Measurements from ENCODE around the gene GP1BA.
A peak's percentile ranks its signal among the peaks of the same experiment; 100 is the strongest.

Gene GP1BA

DNA sequence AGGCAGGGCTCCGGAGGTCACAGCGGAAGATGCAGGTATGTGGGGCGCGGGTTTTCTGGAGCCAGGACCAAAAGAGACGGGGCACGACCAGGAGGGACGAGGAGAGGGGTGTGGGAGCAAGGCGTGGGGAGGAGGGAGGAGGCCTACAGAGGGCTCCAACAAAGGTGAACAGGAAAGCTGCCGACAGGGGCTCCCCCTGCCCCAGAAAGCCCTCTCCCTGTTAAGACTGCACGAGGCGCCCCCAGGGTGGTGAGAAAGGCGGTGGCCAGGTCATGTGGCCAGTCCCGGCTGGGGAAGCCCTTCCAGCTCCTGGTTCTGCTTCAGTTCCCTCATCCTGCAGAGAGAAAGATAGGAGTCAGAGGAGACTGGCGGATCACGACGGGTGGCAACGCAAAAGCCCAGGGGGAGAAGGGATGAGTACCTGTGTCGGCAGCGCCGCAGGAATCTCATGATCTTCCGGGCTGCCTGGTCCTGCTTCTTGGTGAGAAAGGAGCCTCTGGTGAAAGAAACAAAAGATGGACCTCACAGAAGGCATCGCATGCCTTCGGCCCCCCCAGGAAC lies 36.5 kb downstream of the GP1BA start:
- peak overlapping the region; percentile 76 for H3K4me3 ChIP-seq (ENCODE audit: low read depth, low read length)
- in situ Hi-C loops (cut with HindIII; ENCODE audit: low sequenced_read_pairs), result no loop called here
- no peak for DNase-seq (ENCODE audit: low read depth)
- TF ChIP-seq, protein P1, sequence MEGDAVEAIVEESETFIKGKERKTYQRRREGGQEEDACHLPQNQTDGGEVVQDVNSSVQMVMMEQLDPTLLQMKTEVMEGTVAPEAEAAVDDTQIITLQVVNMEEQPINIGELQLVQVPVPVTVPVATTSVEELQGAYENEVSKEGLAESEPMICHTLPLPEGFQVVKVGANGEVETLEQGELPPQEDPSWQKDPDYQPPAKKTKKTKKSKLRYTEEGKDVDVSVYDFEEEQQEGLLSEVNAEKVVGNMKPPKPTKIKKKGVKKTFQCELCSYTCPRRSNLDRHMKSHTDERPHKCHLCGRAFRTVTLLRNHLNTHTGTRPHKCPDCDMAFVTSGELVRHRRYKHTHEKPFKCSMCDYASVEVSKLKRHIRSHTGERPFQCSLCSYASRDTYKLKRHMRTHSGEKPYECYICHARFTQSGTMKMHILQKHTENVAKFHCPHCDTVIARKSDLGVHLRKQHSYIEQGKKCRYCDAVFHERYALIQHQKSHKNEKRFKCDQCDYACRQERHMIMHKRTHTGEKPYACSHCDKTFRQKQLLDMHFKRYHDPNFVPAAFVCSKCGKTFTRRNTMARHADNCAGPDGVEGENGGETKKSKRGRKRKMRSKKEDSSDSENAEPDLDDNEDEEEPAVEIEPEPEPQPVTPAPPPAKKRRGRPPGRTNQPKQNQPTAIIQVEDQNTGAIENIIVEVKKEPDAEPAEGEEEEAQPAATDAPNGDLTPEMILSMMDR (IDR thresholded peaks at IDR 0.05; ENCODE audit: low read depth, low read length, missing control alignments), result no peak

DNA sequence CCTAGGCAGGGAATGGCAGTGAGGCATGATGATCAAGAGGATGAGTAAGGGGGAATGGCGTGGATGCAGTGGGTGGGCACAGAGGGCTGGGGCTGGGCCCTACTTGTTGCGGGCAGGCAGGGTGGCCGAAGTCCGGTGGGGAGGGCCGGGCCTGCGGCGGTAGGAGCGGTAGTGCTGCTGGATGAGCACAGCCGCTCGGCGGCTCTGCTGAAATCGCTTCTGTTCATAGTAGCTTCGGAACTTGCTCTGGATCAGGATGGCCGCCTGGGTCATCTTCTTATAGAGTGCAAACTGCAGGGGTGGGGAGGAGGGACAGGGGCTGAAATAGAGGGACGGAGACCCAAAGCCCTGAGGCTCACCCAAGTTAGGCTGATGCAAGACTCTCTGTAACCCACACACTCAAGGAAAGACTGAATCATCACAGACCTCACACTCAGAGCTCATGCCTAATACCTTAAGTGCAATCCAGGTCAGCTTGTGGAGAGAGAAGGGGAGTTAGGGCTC lies 37.0 kb downstream of the GP1BA start:
- H3K4me3 ChIP-seq (ENCODE audit: low read depth, low read length), result peak overlapping the region; percentile 76
- in situ Hi-C loops (cut with HindIII; ENCODE audit: low sequenced_read_pairs), result no loop called here
- TF ChIP-seq, protein P1 (IDR thresholded peaks at IDR 0.05; ENCODE audit: low read depth, low read length, missing control alignments), result no peak
- DNase-seq (ENCODE audit: low read depth), result peak; percentile 83

DNA sequence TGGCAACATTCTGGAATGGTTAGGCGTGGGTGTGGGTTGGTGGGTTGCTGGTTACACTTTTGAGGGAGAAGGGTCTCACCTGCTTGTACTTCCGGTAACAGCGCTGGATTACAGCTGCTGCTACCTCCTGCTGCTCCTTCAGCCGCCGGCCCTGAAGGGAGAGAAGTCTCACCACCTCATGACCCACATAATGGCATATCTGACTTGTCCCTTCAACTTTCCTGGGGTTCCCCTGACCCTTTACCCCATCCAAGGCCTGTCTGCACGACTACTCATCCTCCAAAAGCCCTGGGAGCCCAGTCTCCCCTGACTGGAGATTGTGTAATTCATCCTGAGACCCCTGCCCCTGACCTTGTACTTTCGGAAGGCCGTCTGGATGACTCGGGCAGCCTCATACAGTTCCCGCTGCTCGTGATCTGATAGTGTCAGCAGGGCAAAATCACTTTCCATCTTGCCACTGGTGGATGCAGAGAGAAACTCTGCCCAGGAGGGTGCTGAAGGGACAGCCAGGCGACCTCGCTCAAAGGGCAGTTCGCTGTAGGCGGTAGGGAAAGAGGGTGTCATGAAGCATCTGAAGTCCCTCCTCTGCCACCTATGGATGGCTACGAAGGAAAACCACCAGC lies 37.6 kb downstream of the GP1BA start:
- DNase-seq (ENCODE audit: low read depth), result no peak
- H3K4me3 ChIP-seq (ENCODE audit: low read depth, low read length), result peak overlapping the region; percentile 76
- TF ChIP-seq, protein P1 (IDR thresholded peaks at IDR 0.05; ENCODE audit: low read depth, low read length, missing control alignments), result no peak
- in situ Hi-C loops (cut with HindIII; ENCODE audit: low sequenced_read_pairs), result no loop called here

DNA sequence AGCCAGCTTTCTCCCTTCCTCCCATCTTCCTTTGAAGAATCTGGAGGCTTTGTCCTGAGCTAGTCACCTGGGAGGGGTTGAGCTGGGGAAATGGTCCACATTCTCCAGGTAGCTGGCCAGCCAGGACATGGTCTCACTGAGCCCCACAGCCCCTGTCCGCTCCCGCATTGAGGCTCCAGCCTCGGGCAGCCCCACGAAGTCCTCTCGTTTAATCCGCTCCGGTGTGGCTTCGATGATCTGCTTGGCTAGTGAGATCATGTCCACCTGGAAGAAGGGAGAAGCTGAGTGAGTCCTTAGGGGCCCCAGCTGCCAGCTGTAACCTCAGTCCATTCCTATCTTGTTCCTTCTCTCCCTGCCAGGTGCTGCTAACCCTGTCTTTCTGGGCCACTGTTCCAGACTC lies 38.2 kb downstream of the GP1BA start:
- DNase-seq (ENCODE audit: low read depth), result no peak
- in situ Hi-C loops (cut with HindIII; ENCODE audit: low sequenced_read_pairs), result no loop called here
- TF ChIP-seq, protein P1 (IDR thresholded peaks at IDR 0.05; ENCODE audit: low read depth, low read length, missing control alignments), result no peak
- no peak overlapping the region for H3K4me3 ChIP-seq (ENCODE audit: low read depth, low read length)

DNA sequence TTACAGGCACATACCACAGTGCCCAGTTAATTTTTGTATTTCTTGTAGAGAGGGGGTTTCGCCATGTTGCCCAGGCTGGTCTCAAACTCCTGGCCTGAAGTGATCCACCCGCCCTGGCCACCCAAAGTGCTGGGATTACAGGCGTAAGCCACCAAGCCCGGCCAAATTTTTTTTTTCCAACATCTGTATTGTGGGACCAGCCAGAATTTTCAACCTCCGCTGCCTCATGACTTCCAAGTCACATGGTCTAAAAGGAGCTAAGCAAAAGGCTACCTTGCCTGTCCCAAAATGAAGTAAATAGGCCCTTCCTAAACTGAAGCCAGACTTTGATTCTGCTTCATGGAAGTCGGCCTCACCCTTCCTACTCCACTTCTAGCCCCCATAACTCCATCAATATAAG lies 39.7 kb downstream of the GP1BA start:
- in situ Hi-C loops (cut with HindIII; ENCODE audit: low sequenced_read_pairs), result no loop called here
- no peak overlapping the region for H3K4me3 ChIP-seq (ENCODE audit: low read depth, low read length)
- TF ChIP-seq, protein P1 (IDR thresholded peaks at IDR 0.05; ENCODE audit: low read depth, low read length, missing control alignments), result no peak
- DNase-seq (ENCODE audit: low read depth), result no peak

DNA sequence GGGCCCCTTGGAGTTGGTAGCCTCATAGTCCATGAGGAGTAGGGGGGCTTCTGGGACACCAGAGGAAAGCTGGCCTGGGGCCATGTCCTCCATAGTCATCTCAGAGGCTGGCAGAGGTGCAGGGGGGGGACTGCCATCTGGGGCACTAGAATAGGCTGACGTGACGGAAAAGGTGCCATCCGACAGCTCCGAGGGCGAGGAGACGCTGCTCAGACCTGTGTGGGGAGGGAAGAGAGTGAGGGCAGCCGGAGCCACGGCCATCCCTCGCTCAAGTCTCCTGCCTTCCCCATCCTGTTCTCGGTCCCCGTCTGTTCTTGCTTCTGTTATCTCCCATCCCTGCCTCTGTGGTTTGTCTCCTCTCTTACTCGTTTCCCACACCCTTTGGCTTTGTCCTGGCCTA lies 40.2 kb downstream of the GP1BA start:
- TF ChIP-seq, protein P1 (IDR thresholded peaks at IDR 0.05; ENCODE audit: low read depth, low read length, missing control alignments), result no peak
- in situ Hi-C loops (cut with HindIII; ENCODE audit: low sequenced_read_pairs), result no loop called here
- no peak for DNase-seq (ENCODE audit: low read depth)
- H3K4me3 ChIP-seq (ENCODE audit: low read depth, low read length), result no peak overlapping the region
